Adipose tissue (tissue), 3 donors: Measurements from ENCODE around the gene RAB27A. TPM values are rescaled to one million over a fixed set of nuclear protein-coding genes. Genes with fewer than 3 reads are reported as not detected.

Source experiments
- H3K27ac ChIP-seq: one replicate; pipeline ENCODE4 v1.5.1; 2013; ENCODE audit warnings: low read depth, low read length
- WGBS, 3 donors: extraction: QIAGEN DNeasy Blood & Tissue Kit; methylation state at CpG; one replicate each; pipeline ENCODE4 v1.1.7; 2013; 5-methylcytosine and 5-hydroxymethylcytosine counted together
- polyA plus RNA-seq, 3 donors: library from polyadenylated mRNA; stranded (reverse); fragments of 200-250 nt; gene quantifications; one replicate each; pipeline ENCODE4 v1.2.3, GENCODE V29; 2013
- donor health status: healthy with polysubstance abuse.
- donor health status: Bipolar disorder and iron deficiency.
- donor health status: healthy.

The RAB27A gene
- polyA plus RNA-seq, 3 donors: 10.7 to 23.7 (median 17.8) TPM

GRCh38 chr15:55196458-55197361, 92.9 kb downstream of the RAB27A start, which contains the start of gene RSL24D1:
Gene RSL24D1, minus strand, starts transcription at chr15:55196941. Its CDS starts 51 bp downstream, at chr15:55196890.
- H3K27ac ChIP-seq: peak within 1 kb of the TSS; percentile 34
- WGBS, 3 donors: 0% methylated on average over 62 of the region's 62 CpGs

GRCh38 chr15:55195996-55196395, 93.6 kb downstream of the RAB27A start:
- H3K27ac ChIP-seq: peak overlapping the region; percentile 30
- WGBS, 3 donors: 0 to 2% (median 1%) methylated on average over 9 of the region's 9 CpGs

GRCh38 chr15:55194256-55194655, 95.4 kb downstream of the RAB27A start:
- H3K27ac ChIP-seq: no peak overlapping the region

- WGBS, 3 donors: 45 to 73% (median 56%) methylated on average over 1 of the region's 1 CpG
- H3K27ac ChIP-seq: no peak overlapping the region
These were observed 103.3 kb downstream of the RAB27A start for GRCh38 chr15:55186331-55186730.

- no peak overlapping the region for H3K27ac ChIP-seq
- WGBS, 3 donors: 70 to 93% (median 85%) methylated on average over 2 of the region's 2 CpGs
These were observed 105.9 kb downstream of the RAB27A start for GRCh38 chr15:55183679-55184078.

- H3K27ac ChIP-seq: no peak overlapping the region
These were observed 110.5 kb downstream of the RAB27A start for GRCh38 chr15:55179141-55179540.

GRCh38 chr15:55170361-55170760, 119.3 kb downstream of the RAB27A start:
- WGBS, 3 donors: 46 to 61% (median 58%) methylated on average over 4 of the region's 4 CpGs
- no peak overlapping the region for H3K27ac ChIP-seq

- WGBS, 3 donors: 63 to 67% (median 66%) methylated on average over 11 of the region's 11 CpGs
These were observed 121.2 kb downstream of the RAB27A start for GRCh38 chr15:55168350-55168974.

GRCh38 chr15:55164284-55164683, 125.3 kb downstream of the RAB27A start:
- H3K27ac ChIP-seq: no peak overlapping the region
- 79 to 83% (median 81%) methylated on average over 4 of the region's 4 CpGs for WGBS, 3 donors

More at GRCh38 chr15:55168350-55168974, 121.2 kb downstream of the RAB27A start:
- no peak overlapping the region for H3K27ac ChIP-seq

Other genes starting within 250 kb of the RAB27A start
- 10 to 100 TPM; 50.0 to 96.7 (median 53.6) TPM for gene RSL24D1, start 92.9 kb downstream of the RAB27A start, polyA plus RNA-seq
- gene PIGBOS1, start 29.3 kb upstream of the RAB27A start, polyA plus RNA-seq: 10 to 100 TPM in 2 of 3 donors, 1 to 10 TPM in 1; 9.7 to 22.2 (median 21.6) TPM
- gene PIGB, start 29.4 kb upstream of the RAB27A start, polyA plus RNA-seq: 1 to 10 TPM; 2.8 to 6.8 (median 5.5) TPM
- gene CCPG1, start 118.5 kb upstream of the RAB27A start, polyA plus RNA-seq: 10 to 100 TPM; 16.5 to 39.7 (median 32.9) TPM
- 1 to 10 TPM; 1.1 to 7.4 (median 2.6) TPM for gene PIERCE2, start 118.7 kb upstream of the RAB27A start, polyA plus RNA-seq
- gene DNAAF4, start 218.4 kb upstream of the RAB27A start, polyA plus RNA-seq: 1 to 10 TPM; 1.2 to 3.7 (median 1.8) TPM